Stimulated activated naive CD4-positive, alpha-beta T cell (primary cell): Measurements from ENCODE around the gene IGF2.
A peak's percentile ranks its signal among the peaks of the same experiment; 100 is the strongest.

ENCODE experiments used
- DNase-seq, 6 experiments: peaks; one replicate each; lab custom pipeline; 2025; lab: John Stamatoyannopoulos, UW

The IGF2 gene

DNA sequence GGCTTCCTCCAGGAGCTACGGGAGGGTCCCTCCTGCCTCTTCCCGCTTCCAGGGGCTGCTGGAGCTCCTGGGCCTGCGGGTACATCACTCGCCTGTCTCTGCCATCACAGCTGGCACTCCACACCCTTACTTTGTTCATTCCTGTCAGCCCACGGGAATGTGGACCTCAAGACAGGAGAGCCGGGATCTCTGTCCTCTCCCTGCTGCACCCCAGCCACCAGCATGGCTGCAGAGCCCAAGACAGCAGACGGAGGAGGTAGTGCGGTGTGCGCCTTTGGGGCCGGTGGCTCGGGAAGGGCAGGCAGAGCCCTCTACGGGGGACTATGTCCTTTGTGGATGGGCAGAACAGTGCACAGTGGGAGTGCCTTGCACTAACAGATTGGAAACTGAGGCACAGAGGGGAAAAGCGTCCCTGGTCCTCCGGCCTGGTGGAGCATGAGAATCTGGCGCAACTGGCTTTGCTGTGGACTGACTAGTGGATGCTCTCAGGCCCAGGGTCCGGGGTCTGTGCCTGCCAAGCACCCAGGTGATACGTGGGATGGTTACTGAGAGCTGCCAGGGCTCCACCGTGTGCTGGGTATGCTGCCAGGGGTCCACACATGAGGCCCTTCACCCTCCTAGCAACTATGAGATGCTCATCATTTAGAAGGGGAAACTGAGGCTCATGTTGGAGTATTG is 47.3 kb downstream of the IGF2 start:
- DNase-seq: no peak

DNA sequence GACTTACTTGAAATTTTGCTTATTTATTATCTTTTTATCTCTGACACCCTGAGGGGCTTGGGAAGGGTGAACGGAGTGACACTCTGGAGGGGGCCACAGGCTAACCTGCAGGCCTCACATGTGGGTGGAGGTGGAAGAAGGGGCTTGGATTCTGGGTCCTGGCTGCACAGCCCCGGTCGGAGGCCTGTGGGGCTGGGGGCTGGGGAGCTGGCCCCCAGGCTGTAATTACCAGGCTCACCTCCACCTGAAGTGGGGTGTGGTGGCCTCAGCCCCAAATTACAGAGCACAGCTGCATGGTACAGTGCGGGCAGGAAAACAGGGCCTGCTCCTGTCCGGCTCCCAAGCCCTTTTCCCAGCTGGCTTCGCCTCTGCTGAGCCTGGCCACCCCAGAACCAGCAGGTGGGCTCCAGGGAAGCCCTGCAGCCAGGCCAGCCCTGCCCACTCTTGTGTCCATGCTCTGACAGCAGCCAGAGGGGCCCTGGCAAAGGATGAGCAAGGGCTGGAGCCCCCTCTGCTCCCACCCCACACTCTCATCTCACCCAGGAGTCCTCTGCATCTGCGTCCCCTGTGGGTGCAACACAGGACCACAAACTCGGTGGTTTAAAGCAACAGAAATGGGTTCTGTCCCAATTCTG is 48.0 kb downstream of the IGF2 start:
- DNase-seq: no peak

DNA sequence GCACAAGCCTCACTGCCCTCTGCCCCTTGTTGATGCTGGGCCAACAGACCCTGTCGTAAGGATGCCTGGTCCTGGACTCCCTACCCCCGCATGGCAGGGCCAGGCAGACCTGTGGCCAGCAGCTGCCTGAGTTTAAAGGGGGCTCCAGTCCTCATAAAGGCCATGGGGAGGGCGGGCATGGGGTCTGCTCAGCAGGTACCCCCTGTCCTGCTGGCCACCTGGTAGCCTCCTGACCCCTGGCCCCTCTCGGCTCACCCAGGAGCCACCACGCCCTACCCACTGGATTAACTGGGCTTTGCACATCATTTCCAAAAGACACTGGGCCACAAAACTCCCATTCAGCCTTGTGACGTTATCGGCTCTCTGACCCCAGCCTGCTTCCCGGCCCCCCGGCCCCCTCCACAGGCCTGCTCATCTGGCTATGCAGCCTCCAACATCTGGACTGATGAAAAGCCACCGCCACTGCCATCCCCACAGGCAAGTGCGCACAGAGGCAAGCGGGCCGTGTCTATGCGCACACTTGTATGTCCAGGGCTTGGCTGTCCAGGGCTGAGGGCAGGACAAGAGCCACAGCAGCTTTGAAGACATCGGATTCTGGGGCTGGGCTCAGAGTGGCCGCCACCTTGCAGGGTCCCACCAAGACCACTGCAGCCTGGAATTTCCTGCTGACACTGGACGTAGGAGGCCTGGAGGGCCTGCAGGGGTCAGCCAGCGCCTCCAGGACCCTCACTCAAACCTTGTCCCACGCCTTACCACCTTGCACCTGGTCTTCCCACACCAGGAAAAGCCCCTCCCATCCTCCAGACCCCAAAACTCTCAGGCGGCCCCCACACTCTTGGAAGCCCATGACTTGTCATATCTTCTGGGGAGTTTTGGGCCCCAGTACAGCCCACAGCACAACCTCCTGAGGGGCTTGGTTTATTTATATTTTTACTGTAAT is 48.7 kb downstream of the IGF2 start:
- DNase-seq: no peak

DNA sequence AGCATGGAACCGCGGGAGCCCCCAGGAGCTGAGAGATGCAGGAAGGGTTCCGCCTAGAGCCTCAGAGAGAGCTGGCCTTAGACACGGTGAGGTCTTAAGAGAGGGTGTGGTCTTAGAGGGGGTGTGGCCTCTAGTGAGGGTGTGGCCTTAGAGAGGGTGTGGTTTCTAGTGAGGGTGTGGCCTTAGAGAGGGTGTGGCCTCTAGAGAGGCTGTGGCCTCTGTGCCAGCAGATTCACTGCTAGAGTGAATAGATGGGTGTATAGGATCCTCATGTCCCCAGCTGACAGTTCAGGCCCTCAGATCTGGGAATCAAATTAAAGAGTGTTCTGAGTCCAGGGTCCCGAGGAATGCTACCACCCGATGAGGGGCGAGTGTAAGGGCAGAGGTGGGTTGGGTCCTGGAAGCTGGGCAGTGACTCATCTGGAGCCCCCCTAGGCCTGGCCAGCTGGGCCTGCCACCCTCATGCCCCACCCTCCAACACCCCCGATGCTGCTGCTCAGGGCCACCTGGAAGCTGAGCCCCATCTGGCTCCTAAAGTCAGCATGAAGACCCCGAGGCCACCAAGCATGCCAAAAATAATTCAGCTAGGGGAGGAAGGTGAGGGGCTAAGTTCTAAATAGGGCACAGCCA is 49.5 kb downstream of the IGF2 start:
- peak in 2 of 6 experiments; percentile 14 to 17 for DNase-seq

DNA sequence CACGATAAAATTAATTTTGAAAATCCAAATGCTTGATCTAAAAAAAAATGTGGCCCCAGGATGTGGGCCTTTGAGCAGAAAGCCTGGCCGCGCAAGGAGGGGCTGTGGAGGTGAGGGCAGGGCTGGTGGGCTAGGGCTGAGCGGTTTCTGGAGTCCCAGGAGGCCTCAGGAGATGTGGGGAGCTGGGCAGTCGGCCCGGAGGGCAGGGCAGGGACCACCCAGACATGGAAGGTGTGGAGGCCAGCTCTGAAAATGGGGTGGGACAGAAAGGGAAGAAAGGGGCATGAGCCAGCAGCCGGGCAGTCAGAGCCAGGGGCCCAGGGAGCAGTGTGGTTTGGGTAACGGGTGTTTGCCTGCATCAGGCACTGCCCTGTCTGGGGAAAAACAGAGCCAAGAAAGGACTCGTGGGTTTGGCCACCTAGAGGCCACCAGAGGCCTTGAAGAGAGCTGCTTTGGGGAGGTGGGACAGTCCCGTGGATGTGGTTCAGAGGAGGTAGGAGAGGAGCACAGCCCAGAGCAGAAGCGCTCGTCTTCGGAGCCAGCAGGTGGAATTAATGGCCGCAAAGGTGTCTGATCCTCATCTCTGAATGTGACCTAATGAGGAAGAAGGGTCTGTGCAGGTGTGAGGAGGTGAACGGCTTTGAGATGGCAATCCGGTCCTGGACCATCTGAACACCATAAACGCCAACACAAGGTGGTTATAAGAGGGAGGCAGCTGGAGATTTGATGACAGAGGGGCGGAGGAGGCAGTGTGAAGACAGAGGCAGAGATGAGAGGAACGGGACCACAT is 50.2 kb downstream of the IGF2 start:
- DNase-seq: no peak

DNA sequence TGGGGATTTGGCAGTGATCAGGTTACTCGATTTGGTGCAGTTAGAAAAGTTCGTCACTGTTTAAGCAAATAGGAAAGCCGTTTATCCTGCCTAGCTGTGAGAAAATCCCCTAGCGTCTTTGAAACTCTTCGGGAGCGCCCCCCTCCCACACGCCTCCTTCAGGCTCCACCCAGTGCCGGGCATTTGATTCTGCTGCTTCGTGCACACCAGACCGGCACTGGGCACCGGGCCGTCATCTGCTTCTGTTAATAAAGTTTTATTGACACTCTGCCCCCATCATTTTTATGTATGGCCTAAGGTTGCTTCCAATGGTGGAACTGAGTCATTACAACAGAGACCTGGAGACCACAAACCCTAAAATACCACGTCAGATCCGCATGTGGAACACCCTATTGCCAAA is 50.9 kb downstream of the IGF2 start:
- no peak for DNase-seq

DNA sequence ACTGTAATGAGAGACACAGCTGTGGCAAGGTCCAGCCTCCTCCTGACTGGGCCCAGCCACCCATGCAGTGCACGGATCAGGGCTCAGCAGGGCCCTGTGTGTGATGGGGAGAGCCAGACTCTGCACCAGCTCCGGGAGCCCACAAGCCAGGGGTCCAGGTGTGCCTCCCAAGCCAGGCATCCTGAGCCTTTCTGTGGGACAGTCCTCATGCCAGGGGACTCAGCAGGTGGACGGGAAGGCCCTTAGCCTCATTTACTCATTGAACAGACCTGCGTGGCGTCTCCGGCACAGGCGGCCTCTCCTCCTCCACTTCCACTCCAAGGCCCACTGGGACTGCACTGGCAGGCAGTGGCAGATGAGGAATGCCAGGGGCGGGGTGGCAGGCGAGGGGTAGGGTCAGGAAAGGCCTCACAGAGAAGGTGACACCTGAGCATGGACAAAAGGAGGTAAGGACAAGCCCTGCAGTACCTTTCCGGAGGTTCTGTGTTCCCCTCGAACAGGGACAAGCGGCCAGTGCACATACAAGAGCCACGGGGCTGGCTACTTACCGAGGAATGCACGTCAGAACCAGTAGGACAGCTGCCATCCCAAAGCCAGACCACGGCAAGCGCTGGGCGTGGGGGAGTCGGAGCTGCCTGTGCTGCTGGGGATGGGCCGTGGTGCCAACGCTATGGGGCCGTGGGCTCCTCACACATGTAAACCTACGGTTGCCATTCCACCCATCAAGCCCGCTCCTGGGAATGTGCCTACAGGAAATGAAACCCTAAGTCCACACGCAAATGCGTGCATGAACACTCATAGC is 52.7 kb downstream of the IGF2 start:
- DNase-seq: no peak

DNA sequence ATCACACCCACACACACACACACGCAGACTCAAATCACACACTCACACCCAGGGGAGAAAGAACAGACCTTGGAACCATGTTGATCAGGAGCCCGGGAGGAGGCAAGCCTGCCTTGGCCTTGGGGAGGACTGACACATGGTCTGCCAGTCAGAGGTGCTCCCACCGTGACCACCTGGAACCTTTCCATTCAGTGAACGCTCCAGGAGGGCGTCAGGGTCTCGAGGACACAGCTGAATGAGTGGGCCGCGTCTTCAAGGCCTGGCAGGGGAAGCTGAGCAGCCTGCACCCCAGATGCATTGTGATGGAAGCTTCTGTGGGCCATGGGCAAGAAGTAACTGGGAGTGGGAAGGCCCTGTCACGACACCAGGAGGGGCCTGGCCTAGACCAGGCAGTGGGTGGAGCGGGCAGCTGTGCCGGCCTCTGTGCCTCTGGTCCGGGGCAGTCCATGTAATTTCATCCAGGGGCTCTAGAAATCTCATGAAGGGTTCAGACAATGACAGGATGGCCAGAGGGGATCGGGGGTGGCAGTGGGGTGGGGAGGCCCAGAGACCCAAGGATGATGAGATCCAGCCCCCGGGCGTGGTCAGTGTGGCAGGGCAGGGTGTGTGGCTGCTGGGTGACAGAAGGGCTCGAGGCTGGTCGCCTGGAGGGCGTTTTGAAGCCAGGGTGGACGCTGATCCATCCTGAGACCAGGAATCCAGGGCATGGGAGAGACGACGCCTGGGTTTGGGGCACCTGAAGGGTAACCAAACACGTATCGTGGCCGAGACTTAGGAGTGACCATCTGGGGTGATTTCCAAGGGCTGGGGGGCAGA is 53.7 kb downstream of the IGF2 start:
- DNase-seq: no peak

DNA sequence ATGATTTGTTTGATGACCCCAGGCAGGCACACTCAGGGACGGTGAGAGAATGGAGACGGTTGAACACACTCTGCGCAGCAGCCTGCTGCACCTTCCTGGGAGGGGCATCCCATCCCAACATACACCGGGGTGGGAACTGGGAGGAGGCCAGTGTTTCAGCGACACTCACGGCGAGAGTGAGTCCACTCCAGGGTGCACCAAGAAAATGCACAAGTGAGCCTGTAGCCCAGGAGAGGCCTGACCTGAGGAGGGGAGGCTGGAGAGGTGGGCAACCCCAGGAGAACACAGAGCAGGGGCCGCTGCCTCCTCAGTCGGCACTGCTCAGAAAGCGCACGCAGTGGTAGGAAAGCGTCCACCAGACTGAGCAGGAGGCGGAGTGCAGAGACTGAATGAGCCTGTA is 54.5 kb downstream of the IGF2 start:
- DNase-seq: no peak
